Activated CD4-positive, alpha-beta memory T cell treated with anti-CD3 and anti-CD28 coated beads, Interleukin-2, amount 10 ng/mL, durations not matched to agents 7 days and 5 days (primary cell): Measurements from ENCODE around the gene TAF11L12. TPM values are rescaled to one million over a fixed set of nuclear protein-coding genes. Genes with fewer than 3 reads are reported as not detected.
"Not testable (repeated sequence)": the region's sequence is repeated elsewhere in the genome, so short reads cannot be mapped to it uniquely, and the experiment has no call there.

Source experiments
- CTCF ChIA-PET: fragments of 350-600 bp; sonication (Branson Sonifier 250); formaldehyde crosslinking; loops from one replicate; lab custom pipeline; 2021; ENCODE audit warnings: antibody characterized with exemption, inconsistent platforms; lab: Charles Lee
- POLR2A ChIA-PET: fragments of 350-600 bp; sonication (Branson Sonifier 250); formaldehyde crosslinking; loops from one replicate; lab custom pipeline; 2021; ENCODE audit warnings: antibody characterized with exemption; lab: Charles Lee
- DNase-seq: peaks from one replicate; pipeline ENCODE4 v3.0.0-alpha.2; 2020
- H3K27ac Mint-ChIP-seq: one replicate; pipeline ENCODE4 v1.8.0; 2021; ENCODE audit warnings: mild to moderate bottlenecking, mixed read lengths
- H3K27me3 Mint-ChIP-seq: one replicate; pipeline ENCODE4 v1.8.0; 2021; ENCODE audit warnings: mixed read lengths
- H3K36me3 Mint-ChIP-seq: one replicate; pipeline ENCODE4 v1.8.0; 2021; ENCODE audit warnings: low read depth, mixed read lengths
- H3K4me1 Mint-ChIP-seq: one replicate; pipeline ENCODE4 v1.8.0; 2021; ENCODE audit warnings: mixed read lengths
- H3K4me3 Mint-ChIP-seq: one replicate; pipeline ENCODE4 v1.8.0; 2021; ENCODE audit warnings: mild to moderate bottlenecking, mixed read lengths
- H3K9me3 Mint-ChIP-seq: one replicate; pipeline ENCODE4 v1.8.0; 2021; ENCODE audit warnings: mixed read lengths
- total RNA-seq, 2 experiments: library from RNA; stranded (reverse); gene quantifications; one replicate each; pipeline ENCODE4 v1.2.3, GENCODE V29; 2021

The TAF11L12 gene
- not detected for total RNA-seq

DNA sequence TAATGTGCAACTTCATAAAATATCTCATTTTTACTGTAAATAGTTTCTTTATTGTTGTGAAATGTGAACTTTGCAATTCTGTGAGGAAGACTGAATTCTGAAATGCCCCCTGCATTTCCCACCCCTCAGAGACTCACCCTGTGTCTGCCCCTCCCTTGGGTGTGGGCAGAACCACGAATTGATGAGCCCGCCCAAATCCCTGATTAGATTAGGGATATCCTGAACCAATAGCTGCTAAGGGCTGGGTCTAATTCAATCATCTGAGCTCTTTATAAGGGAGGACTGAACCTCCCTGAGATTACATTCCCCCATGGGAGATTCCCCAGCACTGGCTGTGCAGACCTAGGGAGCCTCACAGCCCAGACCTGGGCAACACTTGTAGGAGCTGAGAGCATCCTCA lies at the start of gene TAF11L12:
TAF11L12 (plus strand) TSS at position 301 of the 400 bp plus-strand sequence.
- CTCF ChIA-PET, H3K27ac Mint-ChIP-seq, DNase-seq, H3K27me3 Mint-ChIP-seq, POLR2A ChIA-PET, H3K36me3 Mint-ChIP-seq, H3K4me1 Mint-ChIP-seq, H3K4me3 Mint-ChIP-seq: not testable (repeated sequence)
- H3K9me3 Mint-ChIP-seq, result peaks cover 23% of the 10 kb centered on the region

DNA sequence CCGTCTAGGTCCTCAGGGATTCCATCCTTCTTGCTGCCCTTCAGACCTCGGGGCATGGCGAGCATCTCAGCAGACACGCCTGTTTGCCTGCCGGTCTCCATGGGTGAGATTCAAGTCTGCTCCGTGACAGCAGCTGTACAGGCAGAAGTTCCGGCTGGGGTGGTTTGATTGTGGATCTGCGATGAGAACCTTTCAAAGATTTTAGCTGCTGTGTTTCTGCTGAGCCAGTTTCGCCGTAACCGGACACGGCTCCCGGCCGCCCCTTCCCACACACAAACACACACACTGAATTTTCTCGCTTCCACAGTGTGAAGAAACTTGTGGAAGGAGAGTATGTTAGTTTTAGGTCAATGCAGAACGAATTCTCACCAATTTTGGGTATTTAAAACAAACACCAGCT lies 24.5 kb upstream of the TAF11L12 start, which contains the start of gene TAF11L7:
TAF11L7 (minus strand) TSS at position 101 of the 400 bp plus-strand sequence.
- H3K36me3 Mint-ChIP-seq, result not testable (repeated sequence)

GRCh38 chr5:17590860-17591259 lies 19.3 kb upstream of the TAF11L12 start, which contains the start of gene TAF11L8:
TAF11L8 (minus strand) TSS chr5:17590960.
- H3K27ac Mint-ChIP-seq, H3K27me3 Mint-ChIP-seq, H3K9me3 Mint-ChIP-seq, CTCF ChIA-PET, H3K36me3 Mint-ChIP-seq, POLR2A ChIA-PET, H3K4me3 Mint-ChIP-seq, H3K4me1 Mint-ChIP-seq, DNase-seq: not testable (repeated sequence)

More for the DNA sequence above, 24.5 kb upstream of the TAF11L12 start, which contains the start of gene TAF11L7:
- H3K4me1 Mint-ChIP-seq, H3K27ac Mint-ChIP-seq, H3K27me3 Mint-ChIP-seq, POLR2A ChIA-PET, DNase-seq, H3K4me3 Mint-ChIP-seq, CTCF ChIA-PET, H3K9me3 Mint-ChIP-seq: not testable (repeated sequence)

DNA sequence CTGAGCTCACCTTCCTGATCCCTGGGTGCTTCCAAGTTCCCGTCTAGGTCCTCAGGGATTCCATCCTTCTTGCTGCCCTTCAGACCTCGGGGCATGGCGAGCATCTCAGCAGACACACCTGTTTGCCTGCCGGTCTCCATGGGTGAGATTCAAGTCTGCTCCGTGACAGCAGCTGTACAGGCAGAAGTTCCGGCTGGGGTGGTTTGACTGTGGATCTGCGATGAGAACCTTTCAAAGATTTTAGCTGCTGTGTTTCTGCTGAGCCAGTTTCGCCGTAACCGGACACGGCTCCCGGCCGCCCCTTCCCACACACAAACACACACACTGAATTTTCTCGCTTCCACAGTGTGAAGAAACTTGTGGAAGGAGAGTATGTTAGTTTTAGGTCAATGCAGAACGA lies 15.9 kb upstream of the TAF11L12 start, which contains the start of gene TAF11L9:
TAF11L9 (minus strand) TSS at position 140 of the 400 bp plus-strand sequence.
- CTCF ChIA-PET, DNase-seq, H3K27me3 Mint-ChIP-seq, H3K36me3 Mint-ChIP-seq, POLR2A ChIA-PET, H3K4me1 Mint-ChIP-seq, H3K9me3 Mint-ChIP-seq, H3K4me3 Mint-ChIP-seq, H3K27ac Mint-ChIP-seq: not testable (repeated sequence)

- DNase-seq, H3K4me3 Mint-ChIP-seq, CTCF ChIA-PET, H3K36me3 Mint-ChIP-seq, H3K4me1 Mint-ChIP-seq, H3K27me3 Mint-ChIP-seq, H3K27ac Mint-ChIP-seq, POLR2A ChIA-PET: not testable (repeated sequence)
- H3K9me3 Mint-ChIP-seq, result peaks cover 14% of the 10 kb centered on the region
These were observed 12.5 kb upstream of the TAF11L12 start, which contains the start of gene TAF11L10 for GRCh38 chr5:17597728-17598127. TAF11L10 (minus strand) TSS chr5:17597828.

GRCh38 chr5:17603880-17604279 lies 6.3 kb upstream of the TAF11L12 start, which contains the start of gene TAF11L11:
TAF11L11 (plus strand) TSS chr5:17604183.
- peaks cover 29% of the 10 kb centered on the region for H3K9me3 Mint-ChIP-seq
- H3K27ac Mint-ChIP-seq, H3K4me3 Mint-ChIP-seq, H3K4me1 Mint-ChIP-seq, H3K36me3 Mint-ChIP-seq, H3K27me3 Mint-ChIP-seq, CTCF ChIA-PET, DNase-seq, POLR2A ChIA-PET: not testable (repeated sequence)

DNA sequence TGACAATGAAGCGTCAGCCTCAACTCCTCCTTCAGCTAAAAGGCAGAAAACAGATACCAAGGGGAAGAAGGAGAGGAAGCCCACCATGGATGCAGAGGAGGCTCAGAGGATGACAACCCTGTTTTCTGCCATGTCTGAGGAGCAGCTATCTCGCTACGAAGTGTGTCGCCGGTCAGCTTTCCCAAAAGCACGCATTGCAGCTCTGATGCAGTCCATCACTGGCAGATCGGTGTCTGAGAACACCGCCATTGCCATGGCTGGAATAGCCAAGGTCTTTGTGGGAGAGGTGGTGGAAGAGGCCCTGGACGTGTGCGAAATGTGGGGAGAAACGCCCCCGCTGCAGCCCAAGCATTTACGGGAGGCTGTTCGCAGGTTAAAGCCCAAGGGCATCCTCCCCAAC lies 5.2 kb upstream of the TAF11L12 start:
- H3K27me3 Mint-ChIP-seq, result no peaks in the 10 kb centered on the region
- H3K27ac Mint-ChIP-seq, result no peak overlapping the region
- no peak for DNase-seq
- no peak overlapping the region for H3K4me3 Mint-ChIP-seq
- no peaks in the 10 kb centered on the region for H3K4me1 Mint-ChIP-seq
- ChIA-PET CTCF (no interaction called here), POLR2A (no interaction called here)
- no peaks in the 10 kb centered on the region for H3K36me3 Mint-ChIP-seq
- H3K9me3 Mint-ChIP-seq, result peaks cover 26% of the 10 kb centered on the region

- CTCF ChIA-PET, H3K4me1 Mint-ChIP-seq, H3K27ac Mint-ChIP-seq, POLR2A ChIA-PET, H3K27me3 Mint-ChIP-seq, H3K4me3 Mint-ChIP-seq, DNase-seq, H3K36me3 Mint-ChIP-seq: not testable (repeated sequence)
- H3K9me3 Mint-ChIP-seq, result peaks cover 27% of the 10 kb centered on the region
These were observed 2.7 kb upstream of the TAF11L12 start for GRCh38 chr5:17607461-17607860.

DNA sequence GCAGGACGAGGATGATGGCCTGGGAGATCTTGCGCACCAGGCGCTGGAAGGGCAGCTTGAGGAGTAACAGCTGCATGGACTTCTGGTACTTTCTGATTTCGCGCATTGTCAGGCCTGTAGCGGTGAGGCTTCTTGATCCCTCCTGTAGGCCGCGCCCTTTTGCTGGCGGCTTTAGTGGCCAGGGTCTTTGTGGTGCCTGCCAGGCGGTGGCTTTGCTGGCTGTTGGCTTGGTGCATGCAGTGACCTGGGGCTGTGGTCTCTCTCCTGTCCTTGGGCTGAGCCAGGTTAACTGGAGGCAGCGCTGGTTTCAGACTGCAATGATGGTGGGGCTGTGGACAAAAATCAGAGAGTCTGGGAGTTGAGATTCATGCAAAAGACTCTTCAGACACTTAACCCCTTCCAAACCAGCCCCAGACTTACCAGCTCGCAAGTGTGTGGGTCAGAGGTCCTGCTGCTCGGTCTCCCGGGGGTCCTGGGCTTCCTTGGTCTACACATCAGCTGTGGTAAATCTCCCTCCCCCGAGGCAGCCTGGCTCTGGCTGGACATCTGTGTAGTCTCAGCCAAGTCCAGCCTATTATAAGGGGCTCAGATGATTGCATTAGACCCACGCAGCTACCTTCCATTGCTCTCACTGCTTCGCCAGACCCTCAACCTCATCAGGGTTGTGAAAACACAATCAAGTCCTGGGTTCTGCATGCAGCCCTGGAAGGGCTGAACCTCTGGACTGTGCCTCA lies 4.8 kb downstream of the TAF11L12 start:
- no peak overlapping the region for H3K4me3 Mint-ChIP-seq
- DNase-seq, result no peak
- POLR2A ChIA-PET, result no interaction called here
- H3K4me1 Mint-ChIP-seq, result no peaks in the 10 kb centered on the region
- no peaks in the 10 kb centered on the region for H3K27me3 Mint-ChIP-seq
- no peaks in the 10 kb centered on the region for H3K36me3 Mint-ChIP-seq
- CTCF ChIA-PET, result no interaction called here
- H3K27ac Mint-ChIP-seq, result no peak overlapping the region
- H3K9me3 Mint-ChIP-seq, result peaks cover 15% of the 10 kb centered on the region

DNA sequence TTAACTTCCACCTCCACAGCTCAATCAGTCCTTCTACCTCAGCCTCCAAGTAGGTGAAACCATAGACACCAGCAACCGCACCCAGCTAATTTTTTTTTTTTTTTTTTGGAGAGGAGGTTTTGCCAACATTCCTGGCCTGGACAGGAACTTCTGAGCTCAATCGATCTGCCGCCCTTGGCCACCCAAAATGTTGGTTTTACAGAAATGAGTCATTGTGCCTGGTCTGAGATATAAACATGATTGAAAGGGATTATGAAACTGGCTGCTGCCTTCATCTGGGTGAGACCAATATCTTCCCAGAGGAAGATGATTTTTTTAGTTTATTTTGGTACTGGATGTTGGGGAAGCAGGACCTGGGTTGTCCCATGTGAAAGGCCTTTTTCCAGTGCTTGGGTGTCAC lies 9.2 kb downstream of the TAF11L12 start:
- no peak for DNase-seq
- Mint-ChIP-seq H3K27me3 (no peaks in the 10 kb centered on the region), H3K36me3 (no peaks in the 10 kb centered on the region), H3K4me1 (no peaks in the 10 kb centered on the region), H3K27ac (no peak overlapping the region), H3K4me3 (no peak overlapping the region), H3K9me3 (peaks cover 13% of the 10 kb centered on the region)
- ChIA-PET CTCF (no interaction called here), POLR2A (no interaction called here)

DNA sequence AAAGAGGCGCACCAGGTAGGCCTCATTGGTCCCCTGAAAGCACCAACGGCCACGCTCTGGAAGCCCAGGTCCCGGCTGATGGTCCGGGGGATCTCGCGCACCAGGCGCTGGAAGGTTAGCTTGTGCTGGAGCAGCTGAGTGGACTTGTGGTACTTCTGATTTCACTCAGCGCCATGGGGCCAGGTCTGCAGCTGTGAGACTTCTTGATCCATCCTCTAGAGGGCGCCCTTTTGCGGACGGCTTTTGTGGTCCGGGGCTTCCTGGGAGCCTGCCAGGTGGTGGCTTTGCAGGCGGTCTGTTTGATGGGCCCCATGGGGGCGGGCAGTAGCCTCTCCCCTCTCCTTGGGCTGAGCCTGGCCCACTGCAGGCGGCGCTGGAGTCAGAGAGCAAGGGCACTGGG lies 10.4 kb downstream of the TAF11L12 start:
- DNase-seq, result no peak
- ChIA-PET POLR2A (no interaction called here), CTCF (no interaction called here)
- Mint-ChIP-seq H3K27me3 (no peaks in the 10 kb centered on the region), H3K4me3 (no peak overlapping the region), H3K9me3 (peaks cover 15% of the 10 kb centered on the region), H3K27ac (no peak overlapping the region), H3K36me3 (no peaks in the 10 kb centered on the region), H3K4me1 (no peaks in the 10 kb centered on the region)

DNA sequence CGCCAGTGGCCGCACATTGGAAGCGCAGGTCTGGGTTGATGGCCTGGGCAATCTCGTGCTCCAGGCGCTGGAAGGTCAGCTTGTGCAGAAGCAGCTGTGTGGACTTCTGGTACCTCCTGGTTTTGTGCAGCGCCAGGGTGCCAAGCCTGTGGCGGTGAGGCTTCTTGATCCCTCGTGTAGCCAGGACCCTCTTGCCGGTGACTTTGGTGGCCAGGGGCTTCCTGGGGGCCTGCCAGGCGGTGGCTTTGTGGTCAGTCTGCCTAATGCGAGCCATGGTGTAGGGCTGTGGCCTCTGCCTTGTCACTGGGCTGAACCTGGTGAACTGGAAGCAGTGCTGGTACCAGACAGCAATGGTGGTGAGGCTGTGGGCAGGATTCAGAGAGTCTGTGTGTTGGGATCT lies 15.5 kb downstream of the TAF11L12 start:
- H3K36me3 Mint-ChIP-seq, result no peaks in the 10 kb centered on the region
- H3K9me3 Mint-ChIP-seq, result peaks cover 14% of the 10 kb centered on the region
- no peak overlapping the region for H3K27ac Mint-ChIP-seq
- H3K4me1 Mint-ChIP-seq, result no peaks in the 10 kb centered on the region
- CTCF ChIA-PET, result no interaction called here
- H3K4me3 Mint-ChIP-seq, result no peak overlapping the region
- no peak for DNase-seq
- H3K27me3 Mint-ChIP-seq, result no peaks in the 10 kb centered on the region
- POLR2A ChIA-PET, result no interaction called here

GRCh38 chr5:17631788-17632187 lies 21.6 kb downstream of the TAF11L12 start, which contains the start of gene TAF11L13:
TAF11L13 (plus strand) TSS chr5:17632088.
- DNase-seq, H3K4me3 Mint-ChIP-seq, POLR2A ChIA-PET, H3K36me3 Mint-ChIP-seq, H3K4me1 Mint-ChIP-seq, H3K27ac Mint-ChIP-seq, CTCF ChIA-PET, H3K27me3 Mint-ChIP-seq: not testable (repeated sequence)
- H3K9me3 Mint-ChIP-seq, result peaks cover 14% of the 10 kb centered on the region

- CTCF ChIA-PET, result no interaction called here
- no peak within 1 kb of the TSS for H3K4me3 Mint-ChIP-seq
- H3K27ac Mint-ChIP-seq, result no peak within 1 kb of the TSS
- no peak for DNase-seq
- peaks cover 11% of the 10 kb centered on the region for H3K9me3 Mint-ChIP-seq
- POLR2A ChIA-PET, result no interaction called here
- H3K36me3 Mint-ChIP-seq, result no peaks in the 10 kb centered on the region
- H3K4me1 Mint-ChIP-seq, result no peaks in the 10 kb centered on the region
- no peaks in the 10 kb centered on the region for H3K27me3 Mint-ChIP-seq
These were observed 24.0 kb downstream of the TAF11L12 start, which contains the start of gene TAF11L14 for GRCh38 chr5:17634160-17634559. TAF11L14 (plus strand) TSS chr5:17634460.
